ENCODE data around the gene DMC1. TPM values are rescaled to one million over a fixed set of nuclear protein-coding genes. Genes with fewer than 3 reads are reported as not detected.
"Not testable (repeated sequence)": the region's sequence is repeated elsewhere in the genome, so short reads cannot be mapped to it uniquely, and the experiment has no call there.

DMC1 gene, protein sequence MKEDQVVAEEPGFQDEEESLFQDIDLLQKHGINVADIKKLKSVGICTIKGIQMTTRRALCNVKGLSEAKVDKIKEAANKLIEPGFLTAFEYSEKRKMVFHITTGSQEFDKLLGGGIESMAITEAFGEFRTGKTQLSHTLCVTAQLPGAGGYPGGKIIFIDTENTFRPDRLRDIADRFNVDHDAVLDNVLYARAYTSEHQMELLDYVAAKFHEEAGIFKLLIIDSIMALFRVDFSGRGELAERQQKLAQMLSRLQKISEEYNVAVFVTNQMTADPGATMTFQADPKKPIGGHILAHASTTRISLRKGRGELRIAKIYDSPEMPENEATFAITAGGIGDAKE
- total RNA-seq = 0.52 and 1.2 TPM in 2 replicates
- polyA plus RNA-seq (2012) = 0.69 TPM

DNA sequence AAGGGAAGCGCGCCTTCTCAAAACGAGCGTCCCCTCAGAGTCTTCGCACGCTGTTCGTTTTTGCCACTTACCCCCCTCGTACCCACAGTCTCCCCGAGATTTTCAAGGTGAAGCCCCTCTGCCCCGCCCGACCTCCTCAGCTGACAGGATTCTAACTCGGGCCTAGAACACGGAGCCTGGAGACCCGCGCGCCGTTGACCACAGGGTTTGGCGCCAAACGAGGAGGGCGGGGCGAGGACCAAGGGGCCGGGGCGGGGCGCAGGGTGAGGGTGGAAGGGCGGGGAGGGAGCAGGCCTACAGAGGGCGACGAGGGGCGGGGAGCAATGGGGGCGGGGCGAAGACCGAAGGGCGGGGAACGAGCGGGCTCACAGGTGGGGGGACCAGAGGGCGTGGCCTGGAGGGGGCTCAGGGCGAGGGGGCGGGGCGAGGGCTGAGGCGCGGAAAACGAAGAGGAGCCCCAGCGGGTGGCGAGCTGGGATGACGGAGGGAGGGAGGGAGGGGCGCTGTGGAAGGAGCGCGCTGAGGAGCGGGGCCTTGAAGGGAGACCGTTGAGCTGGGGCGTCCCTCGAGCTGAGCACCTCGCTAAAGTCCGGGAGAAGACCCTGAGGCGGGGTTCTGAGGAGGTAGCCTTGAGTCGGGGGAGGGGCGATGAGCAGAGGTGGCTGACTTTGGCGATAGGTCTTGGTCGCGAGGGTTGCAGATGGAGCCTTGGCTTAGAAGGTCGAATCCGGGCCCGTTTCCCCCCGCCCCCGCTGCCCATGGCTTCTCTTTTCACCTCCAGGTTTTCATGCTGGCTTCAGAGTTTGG lies at the start of gene DMC1:
Gene DMC1, minus strand, starts transcription at position 212 of the 807 bp plus-strand sequence. CDS start 1,927 bp downstream, outside the sequence.
- DNase-seq (ENCODE audit: low read depth) = peak; percentile 86

DNA sequence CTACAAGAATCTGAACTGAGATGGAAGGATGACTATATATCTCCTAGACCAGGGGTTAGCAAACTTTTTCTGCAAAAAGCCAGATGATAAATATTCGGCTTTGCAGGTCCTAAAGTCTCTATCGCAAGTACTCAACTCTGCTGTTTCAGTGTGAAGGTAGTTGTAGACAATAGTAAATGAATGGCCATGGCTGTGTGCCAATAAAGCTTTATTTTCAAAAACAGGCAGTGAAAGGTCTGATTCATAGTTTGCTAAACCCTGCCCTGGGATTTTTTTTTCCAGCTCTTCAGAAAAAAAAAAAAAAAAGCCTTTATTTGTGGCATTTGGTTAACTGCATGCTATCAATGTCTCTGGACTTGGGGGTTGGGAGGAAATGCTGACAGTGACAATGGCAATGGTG lies 48.7 kb upstream of the DMC1 start:
- no peak for DNase-seq (ENCODE audit: low read depth)

DNA sequence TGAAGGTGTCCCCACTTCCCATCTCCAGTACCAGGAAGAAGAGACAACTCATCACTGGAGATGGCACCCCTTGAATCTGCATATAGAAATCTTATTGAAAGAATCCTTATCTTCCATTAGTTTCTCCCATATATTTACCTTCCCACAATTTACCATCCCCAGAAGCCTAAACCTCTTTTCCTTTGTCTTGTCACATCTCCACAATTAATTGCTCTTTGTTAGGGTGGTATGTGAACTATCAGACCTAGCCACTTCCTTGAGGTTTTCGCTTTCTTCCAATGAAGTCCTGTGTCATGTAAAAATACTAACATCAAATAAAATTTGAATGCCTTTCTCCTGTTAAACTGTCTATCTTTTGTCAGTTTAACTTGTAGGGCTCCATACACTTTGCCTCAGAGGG lies 48.3 kb upstream of the DMC1 start:
- DNase-seq (ENCODE audit: low read depth) = no peak

DNA sequence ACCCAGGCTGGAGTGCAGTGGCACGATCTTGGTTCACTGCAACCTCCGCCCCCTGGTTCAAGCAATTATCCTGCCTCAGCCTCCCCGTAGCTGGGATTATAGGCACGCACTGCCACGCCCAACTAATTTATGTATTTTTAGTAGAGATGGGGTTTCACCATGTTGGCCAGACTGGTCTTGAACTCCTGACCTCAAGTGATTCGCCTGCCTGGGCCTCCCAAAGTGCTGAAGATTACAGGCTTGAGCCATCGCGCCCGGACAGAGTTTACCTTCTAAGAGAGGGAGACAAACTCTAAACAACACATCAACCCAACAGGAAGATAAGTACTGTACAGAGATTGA lies 45.1 kb upstream of the DMC1 start:
- not testable (repeated sequence) for DNase-seq (ENCODE audit: low read depth)

DNA sequence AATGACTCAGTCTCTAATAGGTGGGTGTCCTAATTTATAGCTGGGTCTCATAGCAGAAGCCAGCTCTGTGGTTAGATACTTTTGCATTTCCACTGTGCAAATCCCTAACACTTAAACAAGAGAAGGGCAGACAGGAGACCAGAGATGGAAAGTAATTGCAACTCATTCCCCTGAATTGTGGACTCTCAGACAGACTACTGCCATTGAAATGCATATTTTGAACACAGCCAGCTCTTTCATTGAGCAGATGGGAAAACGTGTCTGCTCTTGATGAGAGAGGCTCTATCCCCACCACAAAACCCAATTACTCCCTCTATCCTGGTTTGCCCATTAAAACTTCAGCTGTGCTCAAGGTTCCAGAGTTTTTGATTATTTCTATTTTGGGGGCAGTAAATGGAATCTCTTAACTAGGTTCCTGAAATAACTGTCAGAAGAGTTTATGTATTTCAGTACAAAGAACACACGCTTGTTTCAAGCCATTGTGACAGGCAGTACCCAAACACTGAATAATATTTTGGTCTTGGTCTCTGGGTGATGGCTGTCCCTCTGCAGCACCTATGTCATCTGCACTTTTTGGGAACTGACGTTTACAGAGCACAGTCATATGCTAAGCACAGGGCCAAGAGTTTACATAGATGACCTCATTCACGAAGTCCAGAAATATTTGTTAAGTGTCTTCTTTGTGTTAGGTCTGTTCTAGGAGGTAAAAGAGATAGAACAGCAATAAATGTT lies 44.5 kb upstream of the DMC1 start:
- peak; percentile 53 for DNase-seq (ENCODE audit: low read depth)

DNA sequence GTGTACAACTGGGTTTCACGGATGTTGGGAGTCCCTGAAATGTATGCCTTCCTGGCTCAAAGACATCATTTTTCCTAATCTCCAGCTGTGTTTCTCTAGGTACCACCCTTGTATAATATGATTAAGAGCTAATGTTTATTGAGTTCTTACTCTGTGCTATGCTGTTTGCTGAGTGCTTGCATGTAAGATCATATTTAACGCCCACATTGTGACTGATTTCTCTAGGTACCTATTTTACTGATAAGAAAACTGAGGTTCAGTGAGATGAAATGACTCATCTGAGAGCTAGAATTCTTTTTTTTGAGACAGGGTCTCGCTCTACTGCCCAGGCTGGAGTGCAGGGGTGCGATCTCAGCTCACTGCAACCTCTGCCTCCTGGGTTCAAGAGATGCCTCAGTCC lies 43.6 kb upstream of the DMC1 start:
- no peak for DNase-seq (ENCODE audit: low read depth)

DNA sequence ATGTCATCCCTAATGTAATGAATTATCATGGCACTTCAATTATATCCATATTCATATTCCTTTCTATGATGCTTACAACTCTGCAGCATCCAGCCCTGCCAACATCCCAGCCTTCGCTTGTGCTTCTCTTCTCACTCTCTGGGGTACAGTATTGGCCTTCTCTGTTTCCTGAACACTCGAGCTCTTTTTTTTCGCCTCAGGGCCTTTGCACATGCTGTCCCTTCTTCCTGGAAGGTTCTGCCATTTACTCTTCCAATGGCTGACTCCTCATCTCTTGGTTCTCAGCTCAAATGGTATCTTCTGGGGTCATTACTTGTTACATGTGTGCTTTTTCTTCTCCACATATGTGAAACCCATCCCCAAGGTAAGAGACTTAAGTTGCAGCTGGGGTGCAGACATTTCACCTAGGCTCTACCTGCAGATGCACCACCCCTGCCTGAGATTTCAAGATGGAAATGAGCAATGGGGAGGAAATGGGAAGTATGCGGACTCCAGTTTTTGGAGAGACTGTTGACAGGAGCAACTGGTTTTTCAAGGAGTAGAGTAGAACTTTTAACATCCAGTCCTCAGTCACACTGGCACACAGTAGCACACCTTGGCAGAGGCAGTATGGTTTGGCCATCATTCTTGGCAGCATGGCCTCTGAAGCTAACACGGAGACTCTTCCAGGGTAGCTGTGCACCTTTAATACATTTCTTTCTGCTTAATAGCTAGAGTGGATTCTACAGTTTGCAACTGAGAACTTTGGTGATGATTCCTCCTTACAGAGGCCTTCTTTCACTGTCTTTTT lies 42.4 kb upstream of the DMC1 start:
- no peak for DNase-seq (ENCODE audit: low read depth)

DNA sequence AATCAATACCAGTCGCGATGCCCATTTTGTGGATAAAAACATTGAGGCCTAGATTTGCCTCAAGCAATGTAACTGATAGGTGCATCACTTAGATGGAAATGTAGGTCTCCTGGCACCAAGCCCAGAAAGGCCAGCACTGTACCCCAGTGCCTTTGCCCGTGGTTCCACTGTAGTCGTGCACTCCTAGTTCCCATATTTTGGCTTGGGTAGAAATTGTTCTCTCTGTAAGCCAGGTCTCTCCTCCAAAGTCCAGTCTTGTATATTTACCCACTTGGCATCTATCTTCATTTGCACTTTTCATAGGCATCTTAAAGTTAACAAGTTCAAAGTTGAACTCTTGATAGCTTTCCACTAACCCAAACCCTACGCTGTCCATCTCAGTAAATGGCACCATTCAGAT lies 41.6 kb upstream of the DMC1 start:
- no peak for DNase-seq (ENCODE audit: low read depth)

DNA sequence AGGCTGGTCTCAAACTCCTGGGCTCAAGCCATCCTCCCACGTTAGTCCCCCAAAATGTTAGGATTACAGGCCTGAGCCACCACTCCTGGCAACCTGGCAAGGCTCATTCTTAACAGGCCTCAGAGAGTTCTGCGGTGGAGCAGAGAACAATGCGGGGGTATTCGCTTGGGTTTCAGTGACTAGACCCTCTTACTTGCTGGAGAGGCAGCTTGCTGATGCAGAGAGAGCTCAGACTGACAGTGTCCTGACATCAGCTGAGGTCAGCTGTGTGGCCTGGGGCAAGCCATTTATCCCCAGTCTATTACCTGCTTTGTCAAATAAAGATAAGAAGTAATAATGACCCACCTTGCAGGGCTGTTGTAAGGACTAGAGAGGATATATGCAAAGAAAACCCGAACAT lies 40.3 kb upstream of the DMC1 start:
- no peak for DNase-seq (ENCODE audit: low read depth)

DNA sequence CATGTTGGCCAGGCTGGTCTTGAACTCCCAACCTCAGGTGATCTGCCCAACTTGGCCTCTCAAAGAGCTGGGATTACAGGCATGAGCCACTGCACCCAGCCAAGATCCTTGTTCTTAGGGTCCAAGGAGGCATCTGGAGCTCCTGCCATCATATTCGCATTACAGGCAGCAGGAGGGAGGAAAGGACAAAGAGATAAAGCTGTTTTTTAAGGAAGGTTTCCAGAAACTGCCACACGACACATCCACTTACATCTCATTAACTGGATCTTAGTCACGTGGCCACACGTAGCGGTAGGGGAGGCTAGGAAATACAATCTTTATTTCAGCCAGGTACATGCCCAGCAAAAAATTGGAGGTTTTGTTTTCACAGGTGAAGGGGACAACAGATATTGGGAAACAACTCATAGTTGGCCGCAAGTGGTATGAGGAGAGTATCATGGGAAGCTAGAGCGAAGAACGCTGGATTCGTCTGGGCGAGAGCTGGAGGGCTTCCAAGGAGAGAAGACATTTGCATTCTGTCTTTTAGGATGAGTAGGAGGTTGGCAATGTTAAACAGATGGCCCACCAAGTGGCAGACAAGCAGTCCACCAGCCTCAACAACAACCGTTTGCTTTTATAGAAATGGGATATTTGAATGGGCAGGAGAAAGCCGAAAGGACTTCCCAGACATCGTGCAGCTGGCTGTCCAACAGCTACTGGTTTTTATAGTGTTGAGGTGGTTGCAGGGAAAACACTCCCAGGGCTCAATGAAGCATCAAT lies 39.2 kb upstream of the DMC1 start:
- DNase-seq (ENCODE audit: low read depth) = no peak

DNA sequence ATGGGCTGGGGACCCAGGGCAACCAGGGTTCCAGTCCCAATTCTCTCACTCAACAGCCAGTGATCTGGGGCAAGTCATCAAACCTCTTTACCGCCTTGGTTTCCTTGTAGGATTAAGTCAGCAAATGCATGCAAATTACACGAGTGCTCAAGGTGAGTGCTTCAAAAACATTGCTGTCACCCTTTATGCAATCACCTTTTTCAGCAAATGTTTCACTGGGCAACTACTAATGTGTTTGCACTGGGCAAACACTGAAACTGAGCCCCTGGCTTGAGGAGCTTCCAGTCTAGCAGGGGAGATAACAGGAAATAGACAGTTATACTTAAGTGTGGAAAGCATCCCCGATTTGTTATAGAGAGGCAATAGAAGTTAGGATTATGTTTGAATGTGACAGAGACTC lies 37.7 kb upstream of the DMC1 start:
- DNase-seq (ENCODE audit: low read depth) = no peak

DNA sequence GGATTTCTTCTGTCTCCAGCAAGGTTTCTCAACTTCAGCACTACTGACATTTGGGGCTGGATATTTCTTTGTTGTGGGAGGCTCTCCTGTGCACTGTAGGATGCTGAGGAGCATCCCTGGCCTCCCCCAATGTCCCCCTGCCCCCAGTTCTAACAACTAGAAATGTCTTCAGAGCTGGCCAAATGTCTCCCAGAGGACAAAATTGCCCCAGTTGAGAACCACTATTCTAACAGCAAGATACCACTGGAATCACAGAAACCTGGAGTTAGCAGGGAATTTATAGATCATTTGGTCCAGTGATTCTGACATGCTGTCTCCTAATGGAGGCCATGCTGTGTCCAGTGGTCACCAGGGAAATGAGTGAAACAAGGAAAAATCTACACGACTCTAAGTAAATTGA lies 32.2 kb upstream of the DMC1 start:
- DNase-seq (ENCODE audit: low read depth) = no peak

DNA sequence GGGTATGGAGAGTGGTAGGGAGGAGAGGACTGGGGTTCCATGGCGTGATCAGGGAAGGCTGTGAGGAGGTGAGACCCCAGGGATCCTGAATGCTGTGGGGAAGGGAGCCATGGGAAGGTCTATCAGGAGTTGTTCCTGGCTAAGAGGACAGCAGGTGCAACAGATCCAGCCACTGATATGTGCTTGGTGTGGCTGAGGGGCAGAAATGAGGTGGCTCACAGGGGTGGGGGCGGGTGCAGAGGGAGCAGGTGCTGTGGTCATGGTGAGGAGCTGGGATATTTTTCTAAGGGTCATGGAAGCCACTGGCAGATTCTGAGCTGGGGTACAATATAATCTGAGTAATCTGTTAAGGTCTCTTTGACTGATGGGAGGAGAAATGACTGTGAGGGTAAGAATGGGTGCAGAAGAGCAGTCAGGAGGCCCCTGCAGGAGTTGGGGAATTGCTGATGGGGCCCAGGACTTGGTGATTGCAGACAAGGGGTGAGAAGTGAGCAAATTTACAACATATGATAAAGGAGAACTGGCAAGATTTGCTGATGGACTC lies 31.3 kb upstream of the DMC1 start:
- peak; percentile 83 for DNase-seq (ENCODE audit: low read depth)

DNA sequence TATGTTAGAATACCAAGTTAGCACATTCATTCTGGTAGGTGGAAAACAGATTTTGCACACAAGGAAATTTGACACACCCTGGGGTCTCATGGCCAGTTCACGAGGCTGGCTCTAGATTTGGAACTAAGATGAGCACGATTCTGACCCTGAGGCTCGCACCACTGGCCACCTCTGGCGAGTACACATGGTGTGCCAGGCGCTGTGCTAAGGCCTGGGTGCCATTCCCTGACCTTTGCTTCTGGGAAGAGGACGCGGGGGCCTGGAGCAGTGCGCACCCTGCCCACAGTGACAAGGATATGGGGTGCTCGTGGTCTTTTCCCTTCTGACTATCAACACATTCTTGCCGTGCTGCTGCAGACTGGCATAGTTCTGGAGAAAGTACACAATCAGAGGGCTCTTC lies 29.5 kb upstream of the DMC1 start:
- DNase-seq (ENCODE audit: low read depth) = no peak

DNA sequence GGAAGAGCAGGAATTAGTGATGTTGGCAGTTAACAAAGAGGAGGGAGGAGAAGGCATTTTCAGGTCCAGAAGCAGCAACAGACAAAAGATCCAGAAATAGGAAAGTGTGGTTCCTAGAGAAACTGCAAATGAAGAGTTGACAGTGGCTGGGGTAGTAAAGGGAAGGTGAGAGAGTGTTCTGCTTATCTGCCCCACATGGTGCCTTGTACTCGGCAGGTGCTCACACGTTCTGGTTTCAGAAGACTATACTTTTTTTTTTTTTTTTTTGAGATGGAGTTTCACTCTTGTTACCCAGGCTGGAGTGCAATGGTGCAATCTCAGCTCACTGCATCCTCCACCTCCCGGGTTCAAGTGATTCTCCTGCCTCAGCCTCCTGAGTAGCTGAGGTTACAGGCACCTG lies 12.9 kb upstream of the DMC1 start:
- DNase-seq (ENCODE audit: low read depth) = not testable (repeated sequence)

DNA sequence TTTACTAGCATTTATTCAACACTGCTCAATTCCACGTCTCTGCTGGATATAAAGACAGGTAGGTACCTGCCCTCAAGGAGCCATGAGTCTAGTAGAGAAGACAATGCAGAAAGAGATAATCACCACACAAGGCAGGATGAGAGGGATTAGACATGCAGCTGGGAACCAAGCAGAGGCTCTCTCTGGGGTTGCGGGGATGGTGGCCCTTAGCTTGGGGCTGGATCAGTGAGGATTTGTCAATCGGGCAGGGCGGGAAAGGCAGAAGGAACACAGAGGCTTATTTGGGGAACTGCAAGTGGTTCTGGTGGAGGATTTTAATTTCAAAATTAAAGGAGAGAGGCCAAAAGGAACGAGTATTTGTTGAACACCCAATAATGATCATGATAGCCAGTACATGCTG lies 8.5 kb upstream of the DMC1 start:
- DNase-seq (ENCODE audit: low read depth) = no peak

DNA sequence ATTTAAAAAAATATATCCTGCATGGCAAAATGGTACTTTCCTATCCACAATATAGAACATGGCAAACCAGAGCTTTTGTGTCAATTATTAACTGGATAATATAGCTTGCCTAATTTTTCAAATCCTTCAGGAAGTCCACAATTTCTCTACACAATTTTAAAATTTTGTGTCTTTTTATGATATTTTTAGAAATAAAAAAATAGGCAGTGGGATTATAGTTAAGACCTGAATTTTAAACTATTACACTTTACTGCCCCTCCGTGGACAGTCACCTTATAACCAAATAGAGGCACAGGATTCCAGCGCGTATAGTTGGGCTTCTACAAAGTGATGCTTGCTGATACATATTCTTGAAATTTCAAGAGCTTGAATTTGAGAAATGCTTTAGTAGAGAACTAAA lies 2.1 kb upstream of the DMC1 start:
- DNase-seq (ENCODE audit: low read depth) = peak; percentile 70

DNA sequence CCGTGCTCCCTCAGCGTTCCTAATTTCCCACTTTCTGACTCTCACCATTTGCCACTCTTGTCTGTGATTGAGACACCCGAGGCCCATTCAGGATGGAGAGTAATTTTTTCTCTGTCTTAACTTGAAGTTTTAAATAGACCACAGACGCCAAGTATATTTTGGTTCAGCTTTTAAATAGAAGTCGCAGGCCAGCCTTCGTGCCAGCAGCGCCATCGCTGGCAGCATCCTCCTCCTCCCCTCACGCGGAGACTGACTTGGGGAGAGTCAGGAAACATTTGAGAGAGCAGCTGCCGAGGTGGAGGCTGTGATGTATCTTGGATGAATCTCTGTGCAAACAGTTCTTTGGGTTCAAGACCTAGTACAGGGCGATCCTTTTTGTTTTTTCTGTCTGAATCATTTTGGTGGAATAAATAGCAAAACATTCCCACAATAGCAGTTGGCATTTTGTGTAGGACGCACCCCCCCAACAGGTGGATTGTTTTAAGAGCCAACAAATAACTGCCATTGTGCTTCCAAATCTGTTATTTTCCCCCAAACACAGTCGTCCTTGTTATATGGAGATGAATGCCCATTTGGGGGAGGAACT lies 889 bp upstream of the DMC1 start:
- DNase-seq (ENCODE audit: low read depth) = peak; percentile 86

DNA sequence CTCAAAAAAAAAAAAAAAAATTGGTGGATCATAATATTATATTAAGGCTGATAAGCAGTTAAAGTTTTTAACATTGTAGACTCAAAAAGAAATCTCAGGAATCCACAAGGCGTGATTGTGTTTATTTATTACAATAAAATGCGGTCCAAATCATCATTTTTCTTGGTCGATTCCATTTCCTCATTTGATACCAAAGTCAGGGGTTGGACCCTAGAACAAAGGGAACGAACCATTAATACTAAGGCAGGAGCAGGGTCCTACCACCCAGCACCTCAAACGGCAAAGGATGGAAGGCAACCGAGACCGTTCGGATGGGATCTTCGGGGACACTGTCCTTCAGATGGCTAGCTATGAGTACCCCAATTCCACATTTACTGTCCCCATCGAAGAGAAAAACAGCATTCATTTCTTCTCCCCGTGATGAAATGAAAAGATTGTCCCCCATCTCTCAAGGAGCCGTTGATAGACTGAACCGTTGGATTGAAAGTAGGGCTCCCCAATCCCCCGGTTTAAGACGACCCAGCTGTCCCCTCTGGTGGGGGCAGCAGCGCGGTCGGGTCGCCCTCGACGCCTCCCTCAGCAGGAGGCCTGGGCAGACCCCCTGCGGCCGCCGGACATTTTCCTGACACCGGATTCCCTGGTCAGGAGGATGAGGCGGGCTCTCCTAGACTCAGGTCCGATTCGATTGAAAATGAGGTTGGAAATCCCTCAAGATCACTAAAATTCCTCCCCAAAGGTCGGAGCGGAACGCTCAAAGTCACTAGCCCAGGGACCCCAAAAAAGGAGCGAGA lies 607 bp downstream of the DMC1 start:
- no peak for DNase-seq (ENCODE audit: low read depth)
